OCI-LY7 (cell line): ENCODE measurements around the gene C12orf57. TPM values are rescaled to one million over a fixed set of nuclear protein-coding genes. Genes with fewer than 3 reads are reported as not detected.

Source experiments
- BruUV-seq: library from RNA; stranded (reverse); fragments of 400-500 nt; replicated peaks from 2 replicates; lab custom pipeline; 2021; lab: Mats Ljungman, UMichigan
- CTCF ChIA-PET: fragments of 300-600 bp; sonication (Branson Sonifier 250); formaldehyde crosslinking; loops from one replicate; lab custom pipeline; 2022; ENCODE audit warnings: antibody characterized with exemption; ENCODE audit not compliant: unreplicated experiment; lab: Charles Lee
- POLR2A ChIA-PET: fragments of 300-600 bp; sonication (Branson Sonifier 250); formaldehyde crosslinking; loops from one replicate; lab custom pipeline; 2022; ENCODE audit warnings: antibody characterized with exemption; lab: Charles Lee
- DNase-seq: peaks from one replicate; pipeline ENCODE4 v3.0.0-alpha.2; 2015; ENCODE audit warnings: low spot score
- H2AFZ ChIP-seq: fragments of 200-600 bp; sonication (generic), shearing (Covaris generic); 2 replicates; pipeline ENCODE4 v1.6.1; 2014; ENCODE audit warnings: mild to moderate bottlenecking, antibody characterized with exemption, low read length, moderate library complexity
- H3K27ac ChIP-seq: fragments of 200-600 bp; sonication (generic); 2 replicates; pipeline ENCODE4 v1.5.1; 2014; ENCODE audit warnings: mixed run types, low read depth, mild to moderate bottlenecking, moderate library complexity, low read length, inconsistent platforms; ENCODE audit not compliant: poor library complexity, severe bottlenecking
- H3K36me3 ChIP-seq: fragments of 200-600 bp; sonication (generic); 2 replicates; pipeline ENCODE4 v1.6.1; 2014; ENCODE audit warnings: mild to moderate bottlenecking, antibody characterized with exemption, low read length, moderate library complexity, mixed read lengths; ENCODE audit not compliant: insufficient read depth
- H3K4me1 ChIP-seq: fragments of 200-600 bp; sonication (generic); 2 replicates; pipeline ENCODE4 v1.5.1; 2014; ENCODE audit warnings: mild to moderate bottlenecking, low read length; ENCODE audit not compliant: insufficient read depth, poor library complexity, severe bottlenecking
- H3K4me2 ChIP-seq: fragments of 200-600 bp; sonication (generic); 2 replicates; pipeline ENCODE4 v1.6.1; 2014; ENCODE audit warnings: mild to moderate bottlenecking, low read length
- H3K4me3 ChIP-seq: fragments of 200-600 bp; sonication (generic); 2 replicates; pipeline ENCODE4 v1.5.1; 2014; ENCODE audit warnings: mild to moderate bottlenecking, low read depth, low read length; ENCODE audit not compliant: poor library complexity, severe bottlenecking
- H3K79me2 ChIP-seq: fragments of 200-600 bp; sonication (generic); 2 replicates; pipeline ENCODE4 v1.6.1; 2016; ENCODE audit warnings: low read depth, mild to moderate bottlenecking, low read length, moderate library complexity, mixed read lengths; ENCODE audit not compliant: insufficient read depth
- H3K9me2 ChIP-seq: fragments of 200-600 bp; sonication (generic); 2 replicates; pipeline ENCODE4 v1.6.1; 2016; ENCODE audit warnings: mild to moderate bottlenecking, low read length, mixed read lengths; ENCODE audit not compliant: insufficient read depth
- H3K9me3 ChIP-seq: fragments of 200-600 bp; sonication (generic); 2 replicates; pipeline ENCODE4 v1.6.1; 2014; ENCODE audit warnings: mild to moderate bottlenecking, mixed run types, low read length, mixed read lengths
- H4K20me1 ChIP-seq: fragments of 200-600 bp; sonication (generic); 2 replicates; pipeline ENCODE4 v1.6.1; 2014; ENCODE audit warnings: mild to moderate bottlenecking, antibody characterized with exemption, low read length, moderate library complexity, mixed read lengths; ENCODE audit not compliant: insufficient read depth
- CTCF ChIP-seq: fragments of 200-600 bp; sonication (generic); conservative IDR thresholded peaks from 2 replicates; pipeline ENCODE4 v1.5.1; 2014; ENCODE audit warnings: mild to moderate bottlenecking, antibody characterized with exemption, low read length, moderate library complexity, mixed read lengths
- EZH2phosphoT487 ChIP-seq: fragments of 200-600 bp; sonication (generic); IDR thresholded peaks from 2 replicates; pipeline ENCODE4 v1.6.1; 2018; ENCODE audit warnings: low read depth, borderline replicate concordance, mild to moderate bottlenecking, mixed run types, antibody characterized with exemption, low read length, moderate library complexity, mixed read lengths
- intact Hi-C: fragments of 100-400 bp; cut with micrococcal nuclease; formaldehyde crosslinking; loops from one replicate; pipeline ENCODE4 v1.10.0; 2022; ENCODE audit not compliant: unreplicated experiment
- total RNA-seq, 2 experiments: library from RNA; depleted of rRNA in 1 of 2; stranded (reverse); fragments of >200 nt in 1 of 2; shearing (Covaris generic) in 1 of 2; gene quantifications; 2 replicates each; pipeline ENCODE4 v1.2.3, GENCODE V29; 2014 to 2022

C12orf57 gene
- total RNA-seq, 2 experiments from 2014 or later: 130 to 319 TPM

DNA sequence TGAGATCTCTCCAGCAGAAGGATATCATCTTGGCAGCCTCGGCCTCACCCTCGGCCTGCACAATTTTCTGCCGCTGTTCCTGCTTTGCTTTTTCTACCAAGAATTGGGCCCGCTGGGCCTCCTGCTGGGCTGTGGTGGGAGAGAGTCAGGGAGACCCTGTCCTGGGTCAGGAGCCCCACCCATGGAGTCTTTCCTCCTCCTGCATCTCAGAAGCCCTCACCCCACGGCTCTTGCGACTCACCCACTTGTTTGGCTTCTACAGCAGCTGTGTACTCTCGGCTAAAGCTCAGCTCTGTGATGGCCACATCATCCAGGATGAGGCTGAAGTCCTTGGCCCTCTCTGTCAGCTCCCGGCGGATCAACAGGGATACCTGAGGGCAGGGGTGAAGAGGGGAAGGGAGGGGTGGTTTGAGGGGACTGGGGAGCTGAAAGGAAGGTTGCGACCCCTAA lies 23.9 kb downstream of the C12orf57 start:
- Histone ChIP-seq H2AFZ (no peak overlapping the region), H3K4me3 (no peak overlapping the region), H3K4me2 (peak overlapping the region; percentile 79; the same call in 1 of the 2 replicates), H3K4me1 (peaks cover 54% of the 10 kb centered on the region), H3K9me3 (no peaks in the 10 kb centered on the region), H3K27ac (no peak overlapping the region), H3K79me2 (peaks cover 50% of the 10 kb centered on the region), H3K9me2 (no peaks in the 10 kb centered on the region), H4K20me1 (0 out of 2 replicates have a peak, but pooled peaks cover 3% of the 10 kb centered on the region), H3K36me3 (peaks cover 71% of the 10 kb centered on the region)
- no TSS peak for BruUV-seq
- CTCF ChIA-PET: interaction anchor here (1.1 kb wide), 1 partner anchor 23 kb away, joined by 3 read pairs; no protein-coding TSS in a partner anchor
- no peak for DNase-seq
- TF ChIP-seq EZH2phosphoT487 (no peak), CTCF (no peak)
- POLR2A ChIA-PET: interaction anchor here (0.7 to 2.5 kb wide), 3 partner anchors 8 to 45 kb away, joined by 3 to 43 read pairs (median 3); partner anchors contain the start of genes C12orf57 and RNU7-1
- intact Hi-C loops: no loop called here

DNA sequence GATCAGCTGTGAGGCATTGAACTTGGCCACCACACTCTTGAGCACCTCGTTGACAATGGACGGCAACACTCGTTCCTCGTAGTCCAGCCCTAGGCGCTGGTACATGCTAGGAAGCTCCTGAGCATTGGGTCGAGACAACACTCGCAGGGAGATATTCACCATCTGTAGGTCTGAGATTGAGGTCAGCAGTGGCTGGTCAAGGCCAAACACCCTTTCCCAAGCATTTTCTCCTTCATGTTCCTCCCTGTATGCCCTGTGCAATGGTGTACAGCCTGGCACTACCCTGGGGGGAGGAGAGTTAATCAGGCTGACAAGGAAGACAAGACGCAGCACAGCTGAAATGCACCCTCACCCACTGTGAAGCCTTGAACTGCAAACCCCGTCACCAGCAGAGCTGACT lies 24.6 kb downstream of the C12orf57 start:
- intact Hi-C loops: no loop called here
- peaks cover 61% of the 10 kb centered on the region for H3K4me1 ChIP-seq
- ChIA-PET POLR2A (interaction anchor here (0.7 to 2.5 kb wide), 8 partner anchors 9 to 117 kb away, joined by 3 to 43 read pairs (median 3); partner anchors contain the start of genes C12orf57, CDCA3, LPCAT3 and RNU7-1), CTCF (interaction anchor here (1.0 to 1.1 kb wide), 2 partner anchors 18 to 23 kb away, joined by 3 read pairs; no protein-coding TSS in a partner anchor)
- no peak overlapping the region for H3K27ac ChIP-seq
- BruUV-seq: no TSS peak
- peaks cover 76% of the 10 kb centered on the region for H3K36me3 ChIP-seq
- H3K9me2 ChIP-seq: no peaks in the 10 kb centered on the region
- H4K20me1 ChIP-seq: 0 out of 2 replicates have a peak, but pooled peaks cover 3% of the 10 kb centered on the region
- peaks cover 58% of the 10 kb centered on the region for H3K79me2 ChIP-seq
- DNase-seq: no peak
- TF ChIP-seq CTCF: no peak
- peak overlapping the region; percentile 79 for H3K4me2 ChIP-seq
- H2AFZ ChIP-seq: no peak overlapping the region
- H3K4me3 ChIP-seq: peak overlapping the region; percentile 99
- H3K9me3 ChIP-seq: no peaks in the 10 kb centered on the region

DNA sequence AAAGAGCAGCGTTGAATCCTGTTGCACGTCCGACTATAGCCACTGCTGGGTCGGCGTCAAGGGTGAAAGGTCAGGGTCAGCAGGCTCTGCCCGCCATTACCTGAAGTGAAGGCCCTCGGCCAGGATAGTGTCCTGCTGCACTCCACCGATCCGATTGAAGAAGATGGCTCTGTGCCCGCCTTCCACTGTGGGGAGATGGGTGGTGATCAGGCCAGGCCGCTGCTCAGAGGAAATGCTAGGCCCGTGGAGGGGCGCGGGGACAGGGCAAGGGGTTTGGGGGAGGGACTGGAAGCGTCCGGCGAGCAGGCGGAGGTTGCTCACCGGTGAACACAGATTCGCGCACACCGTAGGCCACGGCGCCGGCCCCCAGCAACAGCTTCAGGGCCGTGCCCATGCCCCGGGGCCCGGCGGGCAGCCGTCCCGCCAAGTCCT lies 26.3 kb downstream of the C12orf57 start:
- H3K4me2 ChIP-seq: peak overlapping the region; percentile 79
- H3K9me3 ChIP-seq: no peaks in the 10 kb centered on the region
- CTCF ChIA-PET: no interaction called here
- H3K27ac ChIP-seq: peak overlapping the region; percentile 64
- intact Hi-C loops: loop anchor here (1.0 to 5.0 kb wide), 4 partner anchors 33 to 118 kb away; partner anchors contain the start of genes CDCA3 and USP5
- TF ChIP-seq EZH2phosphoT487: no peak
- TF ChIP-seq CTCF: no peak
- no peaks in the 10 kb centered on the region for H3K9me2 ChIP-seq
- H3K4me3 ChIP-seq: peak overlapping the region; percentile 99
- no peak for DNase-seq
- peaks cover 76% of the 10 kb centered on the region for H3K36me3 ChIP-seq
- POLR2A ChIA-PET: interaction anchor here (0.6 to 1.3 kb wide), 3 partner anchors 10 to 218 kb away, joined by 3 to 4 read pairs (median 4); partner anchors contain the start of genes C12orf57 and RNU7-1
- no peak overlapping the region for H2AFZ ChIP-seq
- H3K79me2 ChIP-seq: peaks cover 66% of the 10 kb centered on the region
- peaks cover 70% of the 10 kb centered on the region for H3K4me1 ChIP-seq
- no TSS peak for BruUV-seq
- 0 out of 2 replicates have a peak, but pooled peaks cover 3% of the 10 kb centered on the region for H4K20me1 ChIP-seq
